A549 (cell line): ENCODE results near the gene PTX3. TPM values are rescaled to one million over a fixed set of nuclear protein-coding genes. Genes with fewer than 3 reads are reported as not detected.

Experiments used
- ATAC-seq, 2 experiments: fragments of 200-7000 bp in 1 of 2; fragments of >200 bp in 1 of 2; cut with Nextera tagmentation in 1 of 2; cut with Tn5 transposase in 1 of 2; 3 replicates each; pipeline versions ENCODE4 v1.8.0 to v1.9.1; 2018 to 2020; ENCODE audit warnings: mild to moderate bottlenecking in 1 of 2, moderate library complexity in 1 of 2
- CTCF ChIA-PET: fragments of 300-600 bp; sonication (Branson Sonifier 250); formaldehyde crosslinking; extraction: SDS; loops from one replicate; lab custom pipeline; 2021; ENCODE audit warnings: antibody characterized with exemption, inconsistent platforms; lab: Yijun Ruan, JAX
- POLR2A ChIA-PET: fragments of 350-600 bp; formaldehyde crosslinking; extraction: SDS; loops from one replicate; lab custom pipeline; 2021; ENCODE audit warnings: antibody characterized with exemption, inconsistent platforms; lab: Yijun Ruan, JAX
- DNase-seq, 2 experiments: peaks; one replicate each; pipeline versions ENCODE4 v3.0.0 to v3.0.0-alpha.2; 2011 to 2016; ENCODE audit warnings: low read depth in 1 of 2, low spot score in 1 of 2
- FAIRE-seq: peaks from 2 replicates; lab custom pipeline; 2011; peaks lifted over from hg19 to GRCh38; lab: Jason Lieb, UNC
- H3K27ac ChIP-seq, 2 experiments: fragments of >200 bp; sonication (Bioruptor Twin); formaldehyde crosslinking; 3 replicates each; pipeline ENCODE4 v1.5.1; 2016 to 2017
- H3K4me1 ChIP-seq: fragments of >200 bp; sonication (Bioruptor Twin); formaldehyde crosslinking; 3 replicates; pipeline ENCODE4 v1.6.1; 2016
- H3K4me2 ChIP-seq: fragments of >200 bp; sonication (Bioruptor Twin); formaldehyde crosslinking; 3 replicates; pipeline ENCODE4 v1.6.1; 2016
- H3K4me3 ChIP-seq: fragments of >200 bp; sonication (Bioruptor Twin); formaldehyde crosslinking; 3 replicates; pipeline ENCODE4 v1.5.1; 2016
- H3K9me3 ChIP-seq: fragments of >200 bp; sonication (Bioruptor Twin); formaldehyde crosslinking; 3 replicates; pipeline ENCODE4 v1.6.1; 2016
- BHLHE40 ChIP-seq: IDR thresholded peaks from 2 replicates; pipeline ENCODE4 v1.6.1; 2012; ENCODE audit warnings: low read depth, low read length, inconsistent platforms
- CHD2 ChIP-seq: fragments of 150-350 bp; IDR thresholded peaks from 2 replicates; pipeline ENCODE4 v1.6.1; 2014; ENCODE audit warnings: low read length; ENCODE audit not compliant: partially characterized antibody
- CHD4 ChIP-seq: fragments of 200-600 bp; sonication (generic); IDR thresholded peaks from 2 replicates; pipeline ENCODE4 v1.6.1; 2016; ENCODE audit warnings: antibody characterized with exemption, mild to moderate bottlenecking, borderline replicate concordance
- EHF ChIP-seq: fragments of 250-450 bp; sonication (Bioruptor Pico); IDR thresholded peaks from 2 replicates; pipeline ENCODE4 v1.5.0; 2020; ENCODE audit warnings: mild to moderate bottlenecking
- EHMT2 ChIP-seq: fragments of 200-600 bp; sonication (generic); IDR thresholded peaks from 2 replicates; pipeline ENCODE4 v1.6.1; 2016; ENCODE audit warnings: antibody characterized with exemption, low read depth, mild to moderate bottlenecking, moderate library complexity
- ESRRA ChIP-seq: fragments of 150-350 bp; IDR thresholded peaks from 2 replicates; pipeline ENCODE4 v1.6.1; 2014; ENCODE audit warnings: mild to moderate bottlenecking, low read length, borderline replicate concordance
- FOSL2 ChIP-seq, 2 experiments: fragments of 450-650 bp in 1 of 2; fragments of >200 bp in 1 of 2; sonication (Bioruptor Twin) in 1 of 2; formaldehyde crosslinking; IDR thresholded peaks; 2 replicates each; pipeline versions ENCODE4 v1.5.0 to v1.6.1; 2016 to 2020; ENCODE audit warnings: mild to moderate bottlenecking in 1 of 2, moderate library complexity in 1 of 2
- FOXS1 ChIP-seq: fragments of 250-450 bp; sonication (Bioruptor Pico); IDR thresholded peaks from 2 replicates; pipeline ENCODE4 v1.5.0; 2020; ENCODE audit warnings: mild to moderate bottlenecking, moderate library complexity
- GATA3 ChIP-seq: IDR thresholded peaks from 2 replicates; pipeline ENCODE4 v1.6.1; 2012; ENCODE audit warnings: borderline replicate concordance
- HDAC2 ChIP-seq: fragments of 200-600 bp; sonication (generic); IDR thresholded peaks from 2 replicates; pipeline ENCODE4 v1.6.1; 2016
- HOXA7 ChIP-seq: fragments of 250-450 bp; sonication (Bioruptor Pico); IDR thresholded peaks from 2 replicates; pipeline ENCODE4 v1.5.0; 2020; ENCODE audit warnings: mild to moderate bottlenecking, moderate library complexity
- HOXB5 ChIP-seq: fragments of 250-450 bp; sonication (Bioruptor Pico); IDR thresholded peaks from 2 replicates; pipeline ENCODE4 v1.5.0; 2020; ENCODE audit warnings: mild to moderate bottlenecking, moderate library complexity
- JUN ChIP-seq, 2 experiments: fragments of >200 bp; sonication (Bioruptor Twin); formaldehyde crosslinking; IDR thresholded peaks; 2 replicates in 1 of 2; 3 replicates in 1 of 2; pipeline ENCODE4 v1.6.1; 2016 to 2017
- KDM1A ChIP-seq: fragments of 200-600 bp; sonication (generic); IDR thresholded peaks from 2 replicates; pipeline ENCODE4 v1.6.1; 2016; ENCODE audit warnings: low read depth, mild to moderate bottlenecking
- KDM5A ChIP-seq: fragments of 200-600 bp; sonication (generic); IDR thresholded peaks from 2 replicates; pipeline ENCODE4 v1.6.1; 2016; ENCODE audit warnings: antibody characterized with exemption, mild to moderate bottlenecking
- MAFK ChIP-seq: fragments of 450-650 bp; IDR thresholded peaks from 2 replicates; pipeline ENCODE4 v1.6.1; 2014; ENCODE audit not compliant: partially characterized antibody
- MAZ ChIP-seq: fragments of 150-350 bp; IDR thresholded peaks from 2 replicates; pipeline ENCODE4 v1.6.1; 2014; ENCODE audit warnings: antibody characterized with exemption, low read depth, low read length, borderline replicate concordance
- NFE2L2 ChIP-seq: fragments of 150-350 bp; conservative IDR thresholded peaks from 2 replicates; pipeline ENCODE4 v1.6.1; 2014; ENCODE audit warnings: low read length
- NR3C1 ChIP-seq: fragments of >200 bp; sonication (Bioruptor Twin); formaldehyde crosslinking; IDR thresholded peaks from 3 replicates; pipeline ENCODE4 v1.6.1; 2017
- RARB ChIP-seq: fragments of 250-450 bp; sonication (Bioruptor Pico); IDR thresholded peaks from 2 replicates; pipeline ENCODE4 v1.8.0; 2021; ENCODE audit warnings: mild to moderate bottlenecking, moderate library complexity
- RCOR1 ChIP-seq: fragments of 150-350 bp; IDR thresholded peaks from 2 replicates; pipeline ENCODE4 v1.6.1; 2014; ENCODE audit warnings: antibody characterized with exemption, low read length, low read depth
- REST ChIP-seq: fragments of 200-600 bp; sonication (generic); IDR thresholded peaks from 2 replicates; pipeline ENCODE4 v1.6.1; 2016; ENCODE audit warnings: antibody characterized with exemption, mild to moderate bottlenecking, moderate library complexity
- RFX5 ChIP-seq: fragments of 450-650 bp; IDR thresholded peaks from 2 replicates; pipeline ENCODE4 v1.7.1; 2014; ENCODE audit warnings: antibody characterized with exemption, mild to moderate bottlenecking, moderate library complexity
- SMC3 ChIP-seq: fragments of >200 bp; sonication (Bioruptor Twin); formaldehyde crosslinking; IDR thresholded peaks from 3 replicates; pipeline ENCODE4 v1.6.1; 2018; ENCODE audit warnings: inconsistent platforms
- TFCP2L1 ChIP-seq: fragments of 250-450 bp; sonication (Bioruptor Pico); IDR thresholded peaks from 2 replicates; pipeline ENCODE4 v1.5.0; 2021; ENCODE audit warnings: mild to moderate bottlenecking
- USF2 ChIP-seq: fragments of 450-650 bp; IDR thresholded peaks from 2 replicates; pipeline ENCODE4 v1.6.1; 2014; ENCODE audit warnings: antibody characterized with exemption
- ZC3H11A ChIP-seq: fragments of 450-650 bp; IDR thresholded peaks from 2 replicates; pipeline ENCODE4 v1.6.1; 2014; ENCODE audit warnings: antibody characterized with exemption, mild to moderate bottlenecking
- ZFP36 ChIP-seq: fragments of 450-650 bp; IDR thresholded peaks from 2 replicates; pipeline ENCODE4 v1.6.1; 2014; ENCODE audit warnings: borderline replicate concordance; ENCODE audit not compliant: partially characterized antibody
- ZNF302 ChIP-seq: fragments of 250-450 bp; sonication (Bioruptor Pico); IDR thresholded peaks from 2 replicates; pipeline ENCODE4 v1.9.0; 2021; ENCODE audit warnings: inconsistent platforms, mild to moderate bottlenecking, moderate library complexity
- WGBS: methylation state at CpG from one replicate; pipeline ENCODE4 v1.1.6; 2017; ENCODE audit errors: missing lambda C conversion rate; 5-methylcytosine and 5-hydroxymethylcytosine counted together
- polyA plus RNA-seq, 4 experiments: library from polyadenylated mRNA; depleted of rRNA in 3 of 4; stranded (reverse); fragments of >200 nt; fragmentation: RNase III in 1 of 4; extraction: RNeasy Plus Mini Kit Qiagen cat#74134 plus additional on column Dnase treatment in 1 of 4; gene quantifications; 2 replicates in 3 of 4; 3 replicates in 1 of 4; pipeline ENCODE4 v1.2.3, GENCODE V29; 2011 to 2017

PTX3 gene
- polyA plus RNA-seq, 2 of the 4 experiments (the other 2 are of a cell fraction), result 0.14 to 0.35 TPM

- no peak for DNase-seq
- ATAC-seq, result no peak
- FAIRE-seq, result no peak
- POLR2A ChIA-PET, result no interaction called here
- Histone ChIP-seq H3K9me3 (no peaks in the 10 kb centered on the region), H3K4me3 (no peak overlapping the region), H3K4me2 (no peak overlapping the region), H3K27ac (no peak overlapping the region), H3K4me1 (no peaks in the 10 kb centered on the region)
- WGBS, result 71% methylated on average over 3 of the region's 3 CpGs
- TF ChIP-seq CHD4 (no peak), USF2 (no peak), REST (no peak), RCOR1 (no peak), RARB (CRISPR knock-in tag) (no peak), SMC3 (no peak), BHLHE40 (no peak), FOSL2 (IDR thresholded peaks at IDR 0.05) (no peak), FOSL2 (CRISPR knock-in tag; IDR thresholded peaks at IDR 0.05) (no peak), MAZ (no peak), TFCP2L1 (CRISPR knock-in tag) (no peak), FOXS1 (no peak), NR3C1 (no peak), ZC3H11A (no peak)
- CTCF ChIA-PET, result interaction anchor here (1.1 to 3.1 kb wide), 5 partner anchors 8 to 206 kb away, joined by 3 to 8 read pairs (median 3); no protein-coding TSS in a partner anchor
Observed at GRCh38 chr3:157407769-157408168, 28.9 kb upstream of the PTX3 start.

- Histone ChIP-seq H3K27ac (no peak overlapping the region), H3K4me3 (no peak overlapping the region), H3K4me2 (no peak overlapping the region), H3K4me1 (no peaks in the 10 kb centered on the region), H3K9me3 (no peaks in the 10 kb centered on the region)
- 47% methylated on average over 4 of the region's 4 CpGs for WGBS
- no peak for DNase-seq
- CTCF ChIA-PET, result interaction anchor here (1.2 to 3.1 kb wide), 2 partner anchors 13 to 35 kb away, joined by 3 to 8 read pairs; no protein-coding TSS in a partner anchor
- no peak for ATAC-seq
- POLR2A ChIA-PET, result no interaction called here
- FAIRE-seq, result no peak
- TF ChIP-seq EHMT2, result no peak
- no peak for TF ChIP-seq RFX5
- TF ChIP-seq NFE2L2, result no peak
- no peak for TF ChIP-seq MAZ
- no peak for TF ChIP-seq FOSL2 (IDR thresholded peaks at IDR 0.05)
- TF ChIP-seq FOSL2 (CRISPR knock-in tag; IDR thresholded peaks at IDR 0.05), result no peak
- no peak for TF ChIP-seq ZFP36
- no peak for TF ChIP-seq EHF (CRISPR knock-in tag)
- TF ChIP-seq FOXS1, result no peak
- no peak for TF ChIP-seq ESRRA
- TF ChIP-seq HOXB5 (CRISPR knock-in tag), result no peak
- TF ChIP-seq ZNF302 (CRISPR knock-in tag), result no peak
- TF ChIP-seq CHD2, result no peak
- no peak for TF ChIP-seq MAFK
- no peak for TF ChIP-seq KDM5A
- TF ChIP-seq JUN (IDR thresholded peaks at IDR 0.05), result no peak
- TF ChIP-seq HDAC2, result no peak
- no peak for TF ChIP-seq HOXA7
- TF ChIP-seq KDM1A, result no peak
- no peak for TF ChIP-seq GATA3
- TF ChIP-seq RARB (CRISPR knock-in tag), result no peak
Observed at GRCh38 chr3:157408499-157409149, 28.0 kb upstream of the PTX3 start.
